Activated B cell treated with CpG ODN at 0.5 μM for 24 hours (primary cell): ENCODE data around the gene RTP4. TPM values are rescaled to one million over a fixed set of nuclear protein-coding genes. Genes with fewer than 3 reads are reported as not detected.

Source experiments
- ATAC-seq: fragments of 200-7000 bp; cut with Tn5 transposase; one replicate; pipeline ENCODE4 v1.10.0; 2021; ENCODE audit warnings: low read depth, mild to moderate bottlenecking, moderate library complexity
- CTCF ChIA-PET: fragments of 350-600 bp; sonication (Branson Sonifier 250); formaldehyde crosslinking; loops from one replicate; lab custom pipeline; 2021; ENCODE audit warnings: antibody characterized with exemption; lab: Charles Lee
- POLR2A ChIA-PET: fragments of 350-600 bp; sonication (Branson Sonifier 250); formaldehyde crosslinking; loops from one replicate; lab custom pipeline; 2021; ENCODE audit warnings: antibody characterized with exemption; lab: Charles Lee
- DNase-seq: peaks from one replicate; pipeline ENCODE4 v3.0.0; 2022
- H3K27ac Mint-ChIP-seq: one replicate; pipeline ENCODE4 v1.8.0; 2020; ENCODE audit warnings: mixed read lengths
- H3K27me3 Mint-ChIP-seq: one replicate; pipeline ENCODE4 v1.8.0; 2021; ENCODE audit warnings: mixed read lengths
- H3K36me3 Mint-ChIP-seq: one replicate; pipeline ENCODE4 v1.8.0; 2021; ENCODE audit warnings: low read depth, mixed read lengths
- H3K4me1 Mint-ChIP-seq: one replicate; pipeline ENCODE4 v1.8.0; 2021; ENCODE audit warnings: mixed read lengths
- H3K4me3 Mint-ChIP-seq: one replicate; pipeline ENCODE4 v1.8.0; 2020; ENCODE audit warnings: mild to moderate bottlenecking, mixed read lengths
- H3K9me3 Mint-ChIP-seq: one replicate; pipeline ENCODE4 v1.8.0; 2020; ENCODE audit warnings: mixed read lengths
- CTCF ChIP-seq: fragments of 200-600 bp; IDR thresholded peaks from one replicate; pipeline ENCODE4 v1.8.0; 2022; ENCODE audit warnings: antibody characterized with exemption, mild to moderate bottlenecking
- intact Hi-C: fragments of 100-400 bp; cut with micrococcal nuclease; formaldehyde crosslinking; loops from one replicate; pipeline ENCODE4 v1.15.1; 2024
- total RNA-seq: library from RNA; stranded (reverse); gene quantifications from 2 replicates; pipeline ENCODE4 v1.2.3, GENCODE V29; 2022

RTP4 gene
- total RNA-seq, 1 donor from 2014 or later: 9.0 TPM

GRCh38 chr3:187382609-187383151, 14.5 kb downstream of the RTP4 start:
- ATAC-seq: no peak
- ChIA-PET POLR2A (no interaction called here), CTCF (no interaction called here)
- H3K9me3 Mint-ChIP-seq: peaks cover 8% of the 10 kb centered on the region
- H3K4me3 Mint-ChIP-seq: no peak overlapping the region
- intact Hi-C loops: no loop called here
- peaks cover 2% of the 10 kb centered on the region for H3K4me1 Mint-ChIP-seq
- TF ChIP-seq CTCF: no peak
- no peaks in the 10 kb centered on the region for H3K36me3 Mint-ChIP-seq
- peaks cover 1% of the 10 kb centered on the region for H3K27me3 Mint-ChIP-seq
- H3K27ac Mint-ChIP-seq: no peak overlapping the region
- DNase-seq: no peak

DNA sequence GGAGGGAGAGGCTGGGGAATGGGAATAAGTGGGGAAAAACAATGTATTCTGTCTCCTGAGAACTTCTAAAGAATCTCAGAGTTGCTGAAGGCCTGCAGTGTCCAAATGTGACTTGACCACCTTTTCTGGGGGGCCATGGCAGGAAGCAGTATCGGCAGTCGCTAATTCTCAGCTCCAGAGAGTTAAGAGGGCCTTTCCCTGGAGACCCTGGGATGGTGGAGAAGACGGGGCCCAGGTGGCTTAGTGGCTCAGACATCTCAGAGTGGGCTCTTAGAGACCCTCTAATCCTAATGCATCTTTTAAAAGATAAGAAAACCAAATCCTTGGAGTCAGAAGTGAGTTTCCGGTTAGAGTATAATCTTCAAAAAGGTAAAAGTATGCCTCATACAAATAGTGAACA, 15.1 kb downstream of the RTP4 start:
- no peak for ATAC-seq
- Mint-ChIP-seq H3K9me3 (peaks cover 11% of the 10 kb centered on the region), H3K36me3 (no peaks in the 10 kb centered on the region), H3K27ac (no peak overlapping the region), H3K27me3 (peaks cover 4% of the 10 kb centered on the region), H3K4me3 (no peak overlapping the region), H3K4me1 (peaks cover 2% of the 10 kb centered on the region)
- ChIA-PET POLR2A (no interaction called here), CTCF (no interaction called here)
- no peak for DNase-seq
- intact Hi-C loops: no loop called here
- no peak for TF ChIP-seq CTCF

GRCh38 chr3:187385296-187385695, 17.1 kb downstream of the RTP4 start:
- Mint-ChIP-seq H3K4me1 (no peaks in the 10 kb centered on the region), H3K36me3 (no peaks in the 10 kb centered on the region), H3K27me3 (peaks cover 6% of the 10 kb centered on the region), H3K27ac (no peak overlapping the region), H3K4me3 (no peak overlapping the region), H3K9me3 (peaks cover 20% of the 10 kb centered on the region)
- intact Hi-C loops: no loop called here
- TF ChIP-seq CTCF: no peak
- CTCF ChIA-PET: no interaction called here
- DNase-seq (no peak), ATAC-seq (no peak)
- POLR2A ChIA-PET: no interaction called here

- intact Hi-C loops: no loop called here
- DNase-seq (no peak), ATAC-seq (no peak)
- Mint-ChIP-seq H3K4me1 (no peaks in the 10 kb centered on the region), H3K27me3 (peaks cover 28% of the 10 kb centered on the region), H3K9me3 (no peaks in the 10 kb centered on the region), H3K27ac (no peak overlapping the region), H3K36me3 (no peaks in the 10 kb centered on the region), H3K4me3 (no peak overlapping the region)
- no peak for TF ChIP-seq CTCF
- ChIA-PET CTCF (no interaction called here), POLR2A (no interaction called here)
Measured at GRCh38 chr3:187396661-187397060, 28.5 kb downstream of the RTP4 start.

DNA sequence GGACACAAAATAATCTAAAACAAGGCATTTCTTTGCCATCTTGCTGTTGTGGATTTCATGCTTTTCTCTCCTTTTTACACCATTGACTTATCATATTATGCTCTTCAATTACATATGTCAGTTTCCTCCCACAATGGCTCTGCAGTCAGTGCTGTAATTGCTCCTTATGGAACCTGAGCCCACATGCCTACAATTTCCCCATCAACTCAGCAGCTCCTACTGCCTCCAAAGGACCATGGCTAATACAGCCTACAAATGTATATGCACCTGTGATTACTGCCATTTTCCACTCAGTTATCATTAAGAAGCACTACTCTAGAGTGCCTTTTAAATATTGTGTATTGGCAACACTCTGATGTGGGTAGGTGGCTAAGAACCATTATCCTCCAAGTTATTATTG, 30.8 kb downstream of the RTP4 start:
- H3K36me3 Mint-ChIP-seq: no peaks in the 10 kb centered on the region
- ChIA-PET CTCF (no interaction called here), POLR2A (no interaction called here)
- DNase-seq (no peak), ATAC-seq (no peak)
- no peak for TF ChIP-seq CTCF
- no peak overlapping the region for H3K4me3 Mint-ChIP-seq
- H3K27me3 Mint-ChIP-seq: peaks cover 24% of the 10 kb centered on the region
- H3K9me3 Mint-ChIP-seq: no peaks in the 10 kb centered on the region
- no peaks in the 10 kb centered on the region for H3K4me1 Mint-ChIP-seq
- no peak overlapping the region for H3K27ac Mint-ChIP-seq
- intact Hi-C loops: no loop called here
